ENCODE data around the gene DUSP11.
"Not testable (repeated sequence)": the region's sequence is repeated elsewhere in the genome, so short reads cannot be mapped to it uniquely, and the experiment has no call there.

DUSP11 gene

GRCh38 chr2:73728043-73728442 is 51.9 kb downstream of the DUSP11 start:
- DNase-seq (ENCODE audit: low spot score): no peak
- H3K27me3 ChIP-seq (ENCODE audit: control insufficient read depth in 3 of 3, insufficient read depth in 3 of 3, low read depth in 1 of 3, low read length in 3 of 3): no peaks in the 10 kb centered on the region
- no peak overlapping the region for H3K14ac ChIP-seq (ENCODE audit: low read length)
- no CpG with 5 or more reads among the region's 3 CpGs for WGBS, 2 donors (ENCODE audit: extremely low coverage in 2 of 2, insufficient read length in 2 of 2, insufficient replicate concordance in 1 of 2)
- no peak overlapping the region for H3K27ac ChIP-seq (replicated peaks; ENCODE audit: low read length)
- no peak overlapping the region for H4K91ac ChIP-seq (ENCODE audit: low read depth, low read length, poor library complexity)
- no peak overlapping the region for H2BK5ac ChIP-seq (ENCODE audit: low read length)
- H3K9me3 ChIP-seq (replicated peaks in 1 of 2; ENCODE audit: control insufficient read depth in 2 of 2, insufficient read depth in 1 of 2, low read depth in 1 of 2, low read length in 2 of 2): no peaks in the 10 kb centered on the region
- no peak overlapping the region for H2AFZ ChIP-seq (ENCODE audit: low read length)
- no peak overlapping the region for H3K18ac ChIP-seq (ENCODE audit: low read length)
- no peaks in the 10 kb centered on the region for H3K4me1 ChIP-seq (ENCODE audit: control insufficient read depth in 2 of 2, insufficient read depth in 1 of 2, low read depth in 1 of 2, low read length in 2 of 2)
- H4K8ac ChIP-seq (ENCODE audit: low read depth, low read length): no peak overlapping the region
- H3K23ac ChIP-seq (ENCODE audit: low read depth, low read length, poor library complexity): no peak overlapping the region
- H3K79me1 ChIP-seq (ENCODE audit: low read depth, low read length): peaks cover 4% of the 10 kb centered on the region
- H2AK5ac ChIP-seq (ENCODE audit: low read depth, low read length): no peak overlapping the region
- H2BK120ac ChIP-seq (ENCODE audit: low read depth, low read length): no peak overlapping the region
- no peak overlapping the region for H3K4ac ChIP-seq (ENCODE audit: low read length)
- no peak overlapping the region for H2BK15ac ChIP-seq (ENCODE audit: low read length)
- H3K36me3 ChIP-seq (replicated peaks in 1 of 2; ENCODE audit: control insufficient read depth in 2 of 2, insufficient read depth in 2 of 2, low read length in 2 of 2): peaks cover 18 to 55% of the 10 kb centered on the region in 2 donors
- no peak overlapping the region for H3K4me3 ChIP-seq (ENCODE audit: low read length in 2 of 2)
- H3K4me2 ChIP-seq (ENCODE audit: insufficient read depth, low read length, poor library complexity, severe bottlenecking): no peak overlapping the region
- H2BK12ac ChIP-seq (ENCODE audit: low read length): no peak overlapping the region
- H3K9ac ChIP-seq (ENCODE audit: low read depth, low read length, poor library complexity): no peak overlapping the region

DNA sequence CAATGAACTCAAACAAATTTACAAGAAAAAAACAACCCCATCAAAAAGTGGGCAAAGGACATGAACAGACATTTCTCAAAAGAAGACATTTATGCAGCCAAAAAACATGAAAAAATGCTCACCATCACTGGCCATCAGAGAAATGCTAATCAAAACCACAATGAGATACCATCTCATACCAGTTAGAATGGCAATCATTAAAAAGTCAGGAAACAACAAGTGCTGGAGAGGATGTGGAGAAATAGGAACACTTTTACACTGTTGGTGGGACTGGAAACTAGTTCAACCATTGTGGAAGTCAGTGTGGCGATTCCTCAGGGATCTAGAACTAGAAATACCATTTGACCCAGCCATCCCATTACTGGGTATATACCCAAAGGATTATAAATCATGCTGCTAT is 53.2 kb downstream of the DUSP11 start:
- not testable (repeated sequence) for H4K8ac ChIP-seq (ENCODE audit: low read depth, low read length); H4K91ac ChIP-seq (ENCODE audit: low read depth, low read length, poor library complexity); H3K14ac ChIP-seq (ENCODE audit: low read length); H2AFZ ChIP-seq (ENCODE audit: low read length); H2BK15ac ChIP-seq (ENCODE audit: low read length); H2BK12ac ChIP-seq (ENCODE audit: low read length); H3K9ac ChIP-seq (ENCODE audit: low read depth, low read length, poor library complexity); H3K79me1 ChIP-seq (ENCODE audit: low read depth, low read length); H3K4me2 ChIP-seq (ENCODE audit: insufficient read depth, low read length, poor library complexity, severe bottlenecking); H3K4me3 ChIP-seq (ENCODE audit: low read length in 2 of 2); H3K9me3 ChIP-seq (replicated peaks in 1 of 2; ENCODE audit: control insufficient read depth in 2 of 2, insufficient read depth in 1 of 2, low read depth in 1 of 2, low read length in 2 of 2); H3K27ac ChIP-seq (replicated peaks; ENCODE audit: low read length); H3K4ac ChIP-seq (ENCODE audit: low read length); H3K23ac ChIP-seq (ENCODE audit: low read depth, low read length, poor library complexity); H2AK5ac ChIP-seq (ENCODE audit: low read depth, low read length); DNase-seq (ENCODE audit: low spot score); H2BK120ac ChIP-seq (ENCODE audit: low read depth, low read length); H2BK5ac ChIP-seq (ENCODE audit: low read length); H3K4me1 ChIP-seq (ENCODE audit: control insufficient read depth in 2 of 2, insufficient read depth in 1 of 2, low read depth in 1 of 2, low read length in 2 of 2); H3K18ac ChIP-seq (ENCODE audit: low read length); H3K27me3 ChIP-seq (ENCODE audit: control insufficient read depth in 3 of 3, insufficient read depth in 3 of 3, low read depth in 1 of 3, low read length in 3 of 3)
- no CpG with 5 or more reads among the region's 1 CpG for WGBS, 2 donors (ENCODE audit: extremely low coverage in 2 of 2, insufficient read length in 2 of 2, insufficient replicate concordance in 1 of 2)
- H3K36me3 ChIP-seq (replicated peaks in 1 of 2; ENCODE audit: control insufficient read depth in 2 of 2, insufficient read depth in 2 of 2, low read length in 2 of 2): peaks cover 13 to 41% of the 10 kb centered on the region in 2 donors

DNA sequence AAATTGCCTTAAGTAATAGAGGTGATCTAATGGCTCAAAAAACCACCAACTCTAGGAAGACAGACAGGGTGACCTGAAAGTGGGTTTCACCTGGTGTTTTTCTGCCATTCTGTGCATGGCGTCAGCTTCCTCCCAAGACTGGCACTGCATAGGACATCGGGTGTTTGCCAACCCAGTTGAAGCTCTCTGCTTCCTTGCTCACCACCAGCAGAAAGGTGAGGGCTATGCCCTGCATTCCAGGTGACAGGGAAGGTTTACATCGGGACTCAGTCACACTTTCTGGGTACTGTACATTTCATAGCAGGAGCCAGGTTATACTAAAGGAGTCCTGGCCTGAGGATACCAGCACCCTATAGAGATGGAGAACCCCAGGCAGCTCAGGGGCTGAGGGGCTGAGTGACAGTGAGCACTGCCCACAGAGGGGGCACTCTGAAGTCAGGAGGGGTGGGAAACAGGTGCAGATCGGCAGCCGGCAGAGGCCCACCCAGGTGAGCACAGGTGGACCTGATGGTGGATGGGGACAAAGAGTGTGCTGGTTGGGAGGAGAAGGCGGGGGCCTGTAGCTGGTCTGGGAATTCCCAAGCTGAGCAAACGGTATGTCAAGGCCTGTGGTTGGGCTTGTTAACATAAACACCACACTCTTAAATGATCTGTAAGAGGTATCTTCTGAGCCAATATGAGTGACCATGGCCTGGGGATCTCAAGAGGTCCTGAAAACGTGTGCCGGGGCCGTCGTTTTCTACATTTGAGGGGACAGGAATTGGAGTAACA is 60.9 kb downstream of the DUSP11 start:
- H3K23ac ChIP-seq (ENCODE audit: low read depth, low read length, poor library complexity): no peak overlapping the region
- no peak overlapping the region for H3K14ac ChIP-seq (ENCODE audit: low read length)
- H2BK5ac ChIP-seq (ENCODE audit: low read length): no peak overlapping the region
- H3K27ac ChIP-seq (replicated peaks; ENCODE audit: low read length): no peak overlapping the region
- no peak overlapping the region for H2BK120ac ChIP-seq (ENCODE audit: low read depth, low read length)
- H3K4ac ChIP-seq (ENCODE audit: low read length): no peak overlapping the region
- H2BK15ac ChIP-seq (ENCODE audit: low read length): no peak overlapping the region
- H2AK5ac ChIP-seq (ENCODE audit: low read depth, low read length): no peak overlapping the region
- H2BK12ac ChIP-seq (ENCODE audit: low read length): no peak overlapping the region
- no peak overlapping the region for H4K91ac ChIP-seq (ENCODE audit: low read depth, low read length, poor library complexity)
- WGBS, 2 donors (ENCODE audit: extremely low coverage in 2 of 2, insufficient read length in 2 of 2, insufficient replicate concordance in 1 of 2): no CpG with 5 or more reads among the region's 11 CpGs
- H4K8ac ChIP-seq (ENCODE audit: low read depth, low read length): no peak overlapping the region
- H2AFZ ChIP-seq (ENCODE audit: low read length): no peak overlapping the region
- no peak for DNase-seq (ENCODE audit: low spot score)
- H3K36me3 ChIP-seq (replicated peaks in 1 of 2; ENCODE audit: control insufficient read depth in 2 of 2, insufficient read depth in 2 of 2, low read length in 2 of 2): no peaks in the 10 kb centered on the region
- no peaks in the 10 kb centered on the region for H3K79me1 ChIP-seq (ENCODE audit: low read depth, low read length)
- peaks cover 1 to 6% of the 10 kb centered on the region in 2 donors for H3K9me3 ChIP-seq (replicated peaks in 1 of 2; ENCODE audit: control insufficient read depth in 2 of 2, insufficient read depth in 1 of 2, low read depth in 1 of 2, low read length in 2 of 2)
- H3K4me3 ChIP-seq (ENCODE audit: low read length in 2 of 2): no peak overlapping the region
- H3K4me1 ChIP-seq (ENCODE audit: control insufficient read depth in 2 of 2, insufficient read depth in 1 of 2, low read depth in 1 of 2, low read length in 2 of 2): peaks cover 0 to 2% of the 10 kb centered on the region in 2 donors
- H3K9ac ChIP-seq (ENCODE audit: low read depth, low read length, poor library complexity): no peak overlapping the region
- H3K4me2 ChIP-seq (ENCODE audit: insufficient read depth, low read length, poor library complexity, severe bottlenecking): no peak overlapping the region
- H3K18ac ChIP-seq (ENCODE audit: low read length): no peak overlapping the region
- H3K27me3 ChIP-seq (ENCODE audit: control insufficient read depth in 3 of 3, insufficient read depth in 3 of 3, low read depth in 1 of 3, low read length in 3 of 3): no peaks in the 10 kb centered on the region

DNA sequence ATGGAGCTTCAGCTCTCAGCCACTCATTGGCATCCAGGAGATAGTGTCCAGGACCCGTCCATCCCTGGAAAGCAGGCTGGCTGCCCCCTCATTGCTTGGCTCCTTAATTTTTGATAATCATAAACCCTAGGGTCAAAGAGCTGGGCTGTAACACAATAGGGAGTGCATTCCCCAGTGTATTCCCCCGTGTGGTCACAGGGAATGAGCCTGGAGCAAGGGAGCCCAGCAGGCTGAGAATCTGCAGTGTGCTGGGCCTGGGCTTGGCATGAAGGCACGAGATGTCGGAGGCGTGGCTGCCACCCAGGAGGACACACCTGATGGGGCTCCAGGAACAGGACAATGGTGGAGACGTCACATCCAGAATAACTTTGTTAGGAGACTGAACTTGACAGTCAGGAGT is 61.5 kb downstream of the DUSP11 start:
- Histone ChIP-seq H3K4me3 (ENCODE audit: low read length in 2 of 2) (no peak overlapping the region), H3K4me2 (ENCODE audit: insufficient read depth, low read length, poor library complexity, severe bottlenecking) (no peak overlapping the region), H3K27me3 (ENCODE audit: control insufficient read depth in 3 of 3, insufficient read depth in 3 of 3, low read depth in 1 of 3, low read length in 3 of 3) (no peaks in the 10 kb centered on the region), H3K14ac (ENCODE audit: low read length) (no peak overlapping the region), H2BK5ac (ENCODE audit: low read length) (no peak overlapping the region), H3K27ac (replicated peaks; ENCODE audit: low read length) (no peak overlapping the region), H4K8ac (ENCODE audit: low read depth, low read length) (no peak overlapping the region), H3K23ac (ENCODE audit: low read depth, low read length, poor library complexity) (no peak overlapping the region), H4K91ac (ENCODE audit: low read depth, low read length, poor library complexity) (no peak overlapping the region), H3K18ac (ENCODE audit: low read length) (no peak overlapping the region), H3K79me1 (ENCODE audit: low read depth, low read length) (no peaks in the 10 kb centered on the region), H3K9me3 (replicated peaks in 1 of 2; ENCODE audit: control insufficient read depth in 2 of 2, insufficient read depth in 1 of 2, low read depth in 1 of 2, low read length in 2 of 2) (peaks cover 6 to 8% of the 10 kb centered on the region in 2 donors), H2AFZ (ENCODE audit: low read length) (no peak overlapping the region), H3K9ac (ENCODE audit: low read depth, low read length, poor library complexity) (no peak overlapping the region), H2BK12ac (ENCODE audit: low read length) (no peak overlapping the region), H2BK15ac (ENCODE audit: low read length) (no peak overlapping the region), H2BK120ac (ENCODE audit: low read depth, low read length) (no peak overlapping the region), H2AK5ac (ENCODE audit: low read depth, low read length) (no peak overlapping the region), H3K36me3 (replicated peaks in 1 of 2; ENCODE audit: control insufficient read depth in 2 of 2, insufficient read depth in 2 of 2, low read length in 2 of 2) (no peaks in the 10 kb centered on the region), H3K4ac (ENCODE audit: low read length) (no peak overlapping the region), H3K4me1 (ENCODE audit: control insufficient read depth in 2 of 2, insufficient read depth in 1 of 2, low read depth in 1 of 2, low read length in 2 of 2) (peaks cover 0 to 2% of the 10 kb centered on the region in 2 donors)
- WGBS, 2 donors (ENCODE audit: extremely low coverage in 2 of 2, insufficient read length in 2 of 2, insufficient replicate concordance in 1 of 2): no CpG with 5 or more reads among the region's 6 CpGs
- no peak for DNase-seq (ENCODE audit: low spot score)
